Measurements from ENCODE around the gene SERPINA9.

GRCh38 chr14:94461526-94462218, 14.3 kb downstream of the SERPINA9 start:
- TF ChIP-seq, protein P1, sequence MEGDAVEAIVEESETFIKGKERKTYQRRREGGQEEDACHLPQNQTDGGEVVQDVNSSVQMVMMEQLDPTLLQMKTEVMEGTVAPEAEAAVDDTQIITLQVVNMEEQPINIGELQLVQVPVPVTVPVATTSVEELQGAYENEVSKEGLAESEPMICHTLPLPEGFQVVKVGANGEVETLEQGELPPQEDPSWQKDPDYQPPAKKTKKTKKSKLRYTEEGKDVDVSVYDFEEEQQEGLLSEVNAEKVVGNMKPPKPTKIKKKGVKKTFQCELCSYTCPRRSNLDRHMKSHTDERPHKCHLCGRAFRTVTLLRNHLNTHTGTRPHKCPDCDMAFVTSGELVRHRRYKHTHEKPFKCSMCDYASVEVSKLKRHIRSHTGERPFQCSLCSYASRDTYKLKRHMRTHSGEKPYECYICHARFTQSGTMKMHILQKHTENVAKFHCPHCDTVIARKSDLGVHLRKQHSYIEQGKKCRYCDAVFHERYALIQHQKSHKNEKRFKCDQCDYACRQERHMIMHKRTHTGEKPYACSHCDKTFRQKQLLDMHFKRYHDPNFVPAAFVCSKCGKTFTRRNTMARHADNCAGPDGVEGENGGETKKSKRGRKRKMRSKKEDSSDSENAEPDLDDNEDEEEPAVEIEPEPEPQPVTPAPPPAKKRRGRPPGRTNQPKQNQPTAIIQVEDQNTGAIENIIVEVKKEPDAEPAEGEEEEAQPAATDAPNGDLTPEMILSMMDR (IDR thresholded peaks at IDR 0.05; ENCODE audit: poor library complexity) = no peak
- TF ChIP-seq EZH2 (IDR thresholded peaks at IDR 0.05; ENCODE audit: borderline replicate concordance) (no peak), EZH2phosphoT487 (IDR thresholded peaks at IDR 0.05; ENCODE audit: low read depth, severe bottlenecking, unreplicated experiment) (no peak)

Data from hepatocyte (in vitro differentiated cells).